ENCODE measurements around the gene NALCN.

DNA sequence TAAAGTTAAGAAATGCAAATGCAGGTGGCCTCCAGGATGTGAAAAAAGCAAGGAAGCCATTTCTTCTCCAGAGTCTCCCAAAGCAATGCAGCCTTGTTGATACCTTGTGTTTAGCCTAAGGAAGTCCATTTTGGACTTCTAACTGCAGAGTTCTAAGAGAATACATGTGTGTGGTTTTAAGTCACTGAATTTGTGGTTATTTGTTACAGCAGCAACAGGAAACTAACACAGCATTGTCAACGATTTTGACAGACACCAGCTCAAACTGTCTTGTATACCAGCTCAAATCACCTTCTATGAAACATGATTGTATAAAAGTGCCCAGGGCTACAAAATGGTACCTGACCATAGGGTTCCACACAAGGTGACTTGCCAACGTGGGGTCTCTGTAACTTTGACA is 151.4 kb downstream of the NALCN start:
- TF ChIP-seq, protein P1, sequence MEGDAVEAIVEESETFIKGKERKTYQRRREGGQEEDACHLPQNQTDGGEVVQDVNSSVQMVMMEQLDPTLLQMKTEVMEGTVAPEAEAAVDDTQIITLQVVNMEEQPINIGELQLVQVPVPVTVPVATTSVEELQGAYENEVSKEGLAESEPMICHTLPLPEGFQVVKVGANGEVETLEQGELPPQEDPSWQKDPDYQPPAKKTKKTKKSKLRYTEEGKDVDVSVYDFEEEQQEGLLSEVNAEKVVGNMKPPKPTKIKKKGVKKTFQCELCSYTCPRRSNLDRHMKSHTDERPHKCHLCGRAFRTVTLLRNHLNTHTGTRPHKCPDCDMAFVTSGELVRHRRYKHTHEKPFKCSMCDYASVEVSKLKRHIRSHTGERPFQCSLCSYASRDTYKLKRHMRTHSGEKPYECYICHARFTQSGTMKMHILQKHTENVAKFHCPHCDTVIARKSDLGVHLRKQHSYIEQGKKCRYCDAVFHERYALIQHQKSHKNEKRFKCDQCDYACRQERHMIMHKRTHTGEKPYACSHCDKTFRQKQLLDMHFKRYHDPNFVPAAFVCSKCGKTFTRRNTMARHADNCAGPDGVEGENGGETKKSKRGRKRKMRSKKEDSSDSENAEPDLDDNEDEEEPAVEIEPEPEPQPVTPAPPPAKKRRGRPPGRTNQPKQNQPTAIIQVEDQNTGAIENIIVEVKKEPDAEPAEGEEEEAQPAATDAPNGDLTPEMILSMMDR (IDR thresholded peaks at IDR 0.05) = no peak
- TF ChIP-seq POLR2A (IDR thresholded peaks at IDR 0.05) = no peak

Data from adrenal gland (tissue), 5 donors.